ENCODE measurements around the gene GMEB2.

Gene GMEB2

DNA sequence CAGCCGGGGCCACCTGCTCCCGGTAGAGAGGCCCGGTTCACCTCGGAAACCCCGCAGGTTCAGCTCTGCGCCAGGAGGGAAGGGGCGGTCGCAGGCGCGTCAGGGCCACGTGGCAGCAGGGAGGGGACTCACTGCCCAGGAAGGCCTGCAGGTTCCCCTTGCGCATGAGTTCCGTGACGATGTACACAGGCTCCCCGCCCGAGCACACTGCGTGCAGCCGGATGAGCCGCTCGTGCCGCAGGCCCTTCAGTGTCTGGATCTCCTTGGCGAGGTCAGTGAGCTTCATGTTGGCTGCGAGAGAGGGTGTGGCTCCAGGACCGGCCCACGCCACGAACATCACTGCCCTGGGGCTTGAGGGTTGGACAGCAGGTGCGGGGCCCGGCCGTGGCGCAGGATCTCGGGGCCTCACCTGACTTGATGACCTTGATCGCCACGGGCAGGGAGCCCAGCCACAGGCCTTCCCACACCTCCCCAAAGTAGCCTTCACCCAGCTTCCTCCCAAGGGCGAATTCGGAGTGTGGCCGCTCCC, 84.8 kb downstream of the GMEB2 start:
- no peak for DNase-seq

DNA sequence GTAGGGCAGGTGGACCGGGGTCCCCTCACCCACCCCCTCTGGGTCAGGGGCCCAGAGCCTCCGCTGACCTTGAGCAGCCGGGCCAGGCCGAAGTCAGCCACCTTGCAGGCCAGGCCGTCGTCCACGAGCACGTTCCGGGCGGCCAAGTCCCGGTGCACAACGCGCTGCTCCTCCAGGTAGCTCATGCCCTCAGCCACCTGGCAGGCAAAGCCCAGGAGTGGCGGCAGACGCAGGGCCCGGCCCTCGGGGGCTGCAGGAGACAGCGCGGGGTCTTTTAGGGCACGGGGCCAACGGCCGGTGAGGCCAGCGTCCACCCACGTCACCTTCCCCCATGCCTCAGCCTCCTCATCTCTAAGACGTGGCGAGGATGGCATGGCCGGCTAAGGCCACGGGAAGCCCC, 85.5 kb downstream of the GMEB2 start:
- DNase-seq: no peak

DNA sequence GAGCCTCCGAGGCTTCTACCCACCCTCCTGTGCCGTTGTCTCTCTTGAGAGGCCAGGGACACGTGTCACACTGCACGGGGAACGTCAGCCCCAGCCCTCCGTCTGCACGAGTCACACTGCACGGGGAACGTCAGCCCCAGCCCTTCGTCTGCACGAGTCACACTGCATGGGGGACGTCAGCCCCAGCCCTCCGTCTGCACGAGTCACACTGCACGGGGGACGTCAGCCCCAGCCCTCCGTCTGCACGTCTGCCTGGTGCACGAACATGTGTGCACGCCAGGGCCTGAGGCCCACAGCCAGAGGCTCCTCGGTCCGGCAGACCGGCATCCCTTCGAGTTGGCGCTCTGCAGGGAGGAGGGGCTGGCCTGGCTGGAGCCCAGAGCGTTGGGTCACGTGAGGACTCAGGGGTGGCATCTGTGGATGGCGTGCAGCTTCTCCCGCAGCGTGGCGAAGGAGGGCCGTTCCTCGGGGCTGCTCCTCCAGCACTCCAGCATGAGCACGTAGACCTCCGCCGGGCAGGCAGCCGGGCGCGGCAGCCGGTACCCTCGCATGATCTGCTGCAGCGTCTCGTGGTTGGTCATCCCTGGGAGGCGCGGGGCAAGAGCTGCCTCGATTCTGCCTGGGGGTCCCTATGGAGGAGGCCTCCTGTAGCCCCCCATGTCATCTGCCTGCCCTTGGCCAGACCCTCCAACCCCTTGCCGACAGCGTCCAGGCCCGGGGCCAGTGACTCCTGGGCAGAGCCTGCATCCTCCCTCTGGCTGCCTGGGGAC, 86.3 kb downstream of the GMEB2 start:
- no peak for DNase-seq

DNA sequence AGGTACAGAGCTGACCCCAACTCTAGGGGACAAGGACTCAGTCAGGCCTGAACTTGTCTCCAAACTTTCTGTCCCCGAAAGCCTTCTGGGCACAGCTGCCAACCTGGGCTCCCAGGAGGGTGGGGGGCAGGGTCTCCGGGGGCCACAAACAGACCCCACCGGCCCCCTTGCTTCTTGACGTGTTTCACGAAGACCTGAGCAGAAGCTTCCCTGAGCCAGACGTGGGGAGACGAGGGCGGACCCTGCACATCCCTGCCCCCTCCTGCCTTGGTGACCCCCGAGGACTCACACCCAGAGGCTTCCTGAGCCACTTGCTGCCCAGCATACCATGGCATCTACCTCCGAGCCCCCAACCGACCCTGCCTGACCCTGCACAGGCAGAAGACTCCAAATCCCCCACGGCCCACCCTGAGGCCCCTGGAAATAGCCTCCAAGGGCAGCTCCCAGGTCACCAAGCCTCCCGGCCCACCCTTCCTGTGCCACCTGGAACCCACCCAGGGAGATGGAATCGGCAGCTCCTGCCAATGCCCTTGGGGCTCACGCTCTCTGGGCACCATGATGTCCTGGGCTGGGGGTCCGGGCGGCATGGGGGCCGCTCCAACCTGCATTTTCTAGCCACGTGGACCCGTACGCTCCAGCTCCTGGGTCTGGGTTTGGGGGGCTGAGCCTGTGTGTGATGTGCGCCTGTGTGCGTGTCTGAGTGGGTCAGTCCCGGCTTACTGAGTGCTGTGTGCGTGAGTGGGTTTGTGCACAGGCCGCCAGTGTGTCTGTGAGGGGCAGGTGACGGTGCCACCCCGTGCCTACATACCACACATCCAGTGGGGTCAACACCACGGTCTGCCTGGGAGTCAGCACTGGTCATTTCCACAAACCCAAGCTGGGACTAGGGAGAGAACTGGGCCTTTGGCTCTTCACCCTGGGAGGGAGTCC, 87.2 kb downstream of the GMEB2 start:
- no peak for DNase-seq

DNA sequence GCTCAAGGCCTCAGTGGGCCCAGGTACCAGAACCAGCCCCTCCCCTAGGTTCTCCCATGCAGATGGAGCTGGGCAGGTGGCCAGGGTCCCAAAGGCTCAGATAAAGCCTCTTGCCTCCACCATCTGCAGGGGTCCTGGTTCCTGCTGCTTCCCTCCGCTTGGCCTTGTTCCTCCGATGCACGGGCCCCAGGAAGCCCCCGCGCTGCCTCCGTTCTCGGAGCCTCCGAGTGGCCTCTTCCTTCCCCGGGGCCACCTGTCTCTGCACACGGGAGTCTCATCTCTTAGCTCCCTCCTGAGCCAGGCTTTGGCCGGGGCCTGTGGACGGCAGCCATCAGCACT, 87.8 kb downstream of the GMEB2 start:
- no peak for DNase-seq

DNA sequence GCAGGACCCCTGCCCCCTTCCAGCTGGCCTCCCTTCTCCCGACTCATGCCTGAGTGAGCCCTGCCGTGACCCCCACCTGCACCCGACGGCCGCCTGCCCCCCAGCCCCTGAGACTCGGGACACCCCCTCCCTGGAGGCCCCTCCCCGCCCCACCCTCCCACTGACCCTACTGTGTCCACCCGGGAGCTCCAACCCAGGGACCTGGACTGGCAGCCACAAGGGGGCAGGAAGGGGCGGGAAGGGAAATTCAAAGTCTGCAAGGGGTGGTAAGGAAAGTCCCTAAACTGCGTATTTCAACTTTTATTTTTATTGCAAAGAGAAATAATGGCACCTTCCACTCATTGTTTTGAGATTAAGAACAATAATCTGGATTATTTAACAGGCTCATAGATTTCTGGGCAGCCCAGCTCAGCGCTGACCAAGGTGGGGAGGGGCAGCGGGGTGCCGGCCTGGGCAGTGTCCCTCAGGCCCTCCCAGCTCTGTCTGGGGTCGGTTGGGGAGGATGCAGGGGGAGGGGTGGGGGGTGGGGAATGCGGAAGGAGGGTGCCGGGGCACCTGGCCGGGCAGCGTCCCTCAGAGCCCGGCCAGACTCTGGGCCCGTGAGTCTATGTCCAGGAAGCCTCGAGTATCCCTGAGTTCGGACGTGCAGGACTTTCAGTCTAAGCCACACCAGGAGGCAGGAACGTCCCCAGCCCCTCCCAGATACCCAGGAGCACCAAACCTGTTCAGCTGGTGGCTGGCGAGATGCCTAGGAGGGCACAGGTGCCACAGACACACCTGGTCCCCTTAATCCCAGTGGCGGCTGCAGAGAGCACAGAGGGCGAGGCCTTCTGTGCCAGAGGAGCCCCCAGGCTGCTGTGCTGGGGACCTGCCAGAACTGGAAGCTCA, 88.5 kb downstream of the GMEB2 start:
- DNase-seq: peak; percentile 59

All from CD4-positive, alpha-beta T cell treated with Interleukin-15 for 1 hour (primary cell).